KG1 (cell line): Measurements from ENCODE around the gene KRTAP9-9.
"Not testable (repeated sequence)": the region's sequence is repeated elsewhere in the genome, so short reads cannot be mapped to it uniquely, and the experiment has no call there.

Experiments used
- DNase-seq: peaks from one replicate; lab custom pipeline; 2025; lab: John Stamatoyannopoulos, UW

Gene KRTAP9-9

GRCh38 chr17:41255381-41256290, at the start of gene KRTAP9-9:
KRTAP9-9 (plus strand) TSS chr17:41255384.
- not testable (repeated sequence) for DNase-seq

DNA sequence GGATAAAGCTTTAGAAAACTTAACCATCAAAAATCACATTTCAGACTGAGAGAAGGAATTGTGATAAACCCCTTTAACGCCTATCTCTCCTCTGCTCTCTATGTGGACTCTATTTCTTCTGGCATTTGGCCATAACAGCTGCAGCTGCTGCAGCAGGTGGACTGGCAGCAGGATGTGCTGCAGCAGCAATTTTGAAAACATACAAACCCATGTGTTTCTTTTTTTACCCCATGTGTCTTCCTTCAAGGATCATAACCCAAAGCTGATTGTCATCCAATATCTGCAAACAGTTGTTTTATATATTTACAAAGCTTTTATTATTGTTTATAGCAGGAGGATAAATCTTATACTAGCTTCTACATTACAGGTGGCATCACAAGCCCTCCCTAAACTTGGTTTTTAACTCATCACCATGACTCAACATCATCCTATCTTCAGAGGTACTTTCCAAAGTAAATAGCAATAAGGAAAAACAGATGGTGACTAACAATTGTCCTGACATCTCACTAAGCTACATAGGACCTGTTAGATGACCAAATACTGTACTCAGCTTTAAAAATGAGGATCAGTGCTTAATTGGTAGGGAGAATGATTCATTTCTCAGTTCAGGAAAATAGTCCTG, 43.2 kb upstream of the KRTAP9-9 start:
- no peak for DNase-seq

DNA sequence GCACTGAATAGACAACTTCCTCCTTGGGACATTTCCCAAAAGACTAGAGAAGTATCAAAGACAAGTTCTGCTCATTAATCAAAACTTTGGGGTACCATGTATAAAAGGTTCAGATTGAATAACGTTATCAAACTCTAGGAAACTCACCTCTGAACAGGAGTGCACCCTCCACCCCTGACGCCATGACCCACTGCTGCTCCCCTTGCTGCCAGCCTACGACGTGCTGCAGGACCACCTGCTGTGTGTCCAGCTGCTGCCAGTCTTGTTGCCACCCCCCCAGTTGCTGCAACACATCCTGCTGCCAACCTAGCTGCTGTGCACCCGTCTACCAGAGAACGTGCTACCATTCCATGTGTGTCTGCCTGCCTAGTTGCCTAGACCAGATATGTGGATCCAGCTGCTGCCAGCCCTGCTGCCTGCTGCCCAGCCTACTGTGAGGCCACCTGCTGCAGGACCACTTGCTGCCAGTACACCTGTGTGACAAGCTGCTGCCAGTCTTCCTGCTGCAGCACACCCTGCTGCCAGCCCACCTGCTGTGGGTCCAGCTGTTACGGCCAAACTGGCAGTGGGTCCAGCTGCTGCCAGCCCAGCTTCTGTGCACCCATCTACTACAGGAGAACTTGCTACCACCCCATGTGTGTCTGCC, 42.5 kb upstream of the KRTAP9-9 start:
- no peak for DNase-seq

GRCh38 chr17:41215681-41216080, 39.5 kb upstream of the KRTAP9-9 start:
- no peak for DNase-seq

GRCh38 chr17:41223821-41224220, 31.4 kb upstream of the KRTAP9-9 start:
- no peak for DNase-seq

DNA sequence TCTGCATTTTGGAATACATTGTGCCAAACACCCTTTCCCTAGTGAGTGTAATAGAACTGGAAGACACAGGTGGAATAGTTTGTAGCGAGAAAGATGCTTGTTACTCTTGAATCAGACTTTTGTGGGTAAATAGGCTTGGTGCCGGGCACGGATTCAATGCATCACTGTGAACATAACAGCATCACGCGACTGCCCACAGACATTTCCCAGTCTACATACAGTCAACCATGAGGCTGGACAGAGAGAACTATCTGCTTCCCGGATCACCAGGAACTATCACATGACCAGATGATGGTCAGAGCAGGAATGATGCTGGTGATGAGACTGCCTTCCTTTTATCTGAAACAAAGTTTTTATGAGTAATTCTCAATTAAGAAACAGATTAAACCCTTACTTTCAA, 29.1 kb upstream of the KRTAP9-9 start:
- DNase-seq = no peak

DNA sequence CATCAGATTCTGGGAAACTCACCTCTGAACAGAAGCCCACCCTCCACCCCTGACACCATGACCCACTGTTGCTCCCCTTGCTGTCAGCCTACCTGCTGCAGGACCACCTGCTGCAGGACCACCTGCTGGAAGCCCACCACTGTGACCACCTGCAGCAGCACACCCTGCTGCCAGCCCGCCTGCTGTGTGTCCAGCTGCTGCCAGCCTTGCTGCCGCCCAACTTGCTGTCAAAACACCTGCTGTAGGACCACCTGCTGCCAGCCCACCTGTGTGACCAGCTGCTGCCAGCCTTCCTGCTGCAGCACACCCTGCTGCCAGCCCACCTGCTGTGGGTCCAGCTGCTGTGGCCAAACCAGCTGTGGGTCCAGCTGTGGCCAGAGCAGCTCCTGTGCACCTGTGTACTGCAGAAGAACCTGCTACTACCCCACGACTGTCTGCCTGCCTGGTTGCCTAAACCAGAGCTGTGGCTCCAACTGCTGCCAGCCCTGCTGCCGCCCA, 28.5 kb upstream of the KRTAP9-9 start, which contains the start of gene KRTAP9-2:
TSS of gene KRTAP9-2 (plus strand) at position 51 of the 498 bp plus-strand sequence. CDS start at position 58, 7 bp downstream.
- DNase-seq = not testable (repeated sequence)

- DNase-seq = no peak
Observed at GRCh38 chr17:41230094-41230493, 25.1 kb upstream of the KRTAP9-9 start.

- no peak for DNase-seq
Observed at GRCh38 chr17:41231731-41232130, 23.5 kb upstream of the KRTAP9-9 start.

DNA sequence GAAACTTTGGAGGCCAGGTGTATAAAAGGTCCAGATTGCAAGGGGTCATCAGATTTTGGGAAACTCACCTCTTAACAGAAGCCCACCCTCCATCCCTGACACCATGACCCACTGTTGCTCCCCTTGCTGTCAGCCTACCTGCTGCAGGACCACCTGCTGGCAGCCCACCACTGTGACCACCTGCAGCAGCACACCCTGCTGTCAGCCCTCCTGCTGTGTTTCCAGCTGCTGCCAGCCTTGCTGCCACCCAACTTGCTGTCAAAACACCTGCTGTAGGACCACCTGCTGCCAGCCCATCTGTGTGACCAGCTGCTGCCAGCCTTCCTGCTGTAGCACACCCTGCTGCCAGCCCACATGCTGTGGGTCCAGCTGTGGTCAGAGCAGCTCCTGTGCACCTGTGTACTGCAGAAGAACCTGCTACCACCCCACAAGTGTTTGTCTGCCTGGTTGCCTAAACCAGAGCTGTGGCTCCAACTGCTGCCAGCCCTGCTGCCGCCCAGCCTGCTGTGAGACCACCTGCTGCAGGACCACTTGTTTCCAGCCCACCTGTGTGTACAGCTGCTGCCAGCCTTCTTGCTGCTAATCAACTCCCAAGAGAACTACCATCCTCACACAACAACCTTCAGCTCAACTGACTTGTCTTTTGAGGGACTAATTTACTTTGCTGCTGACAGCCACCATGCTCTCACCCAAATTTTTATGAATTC, 22.6 kb upstream of the KRTAP9-9 start, which contains the start of gene KRTAP9-3:
TSS of gene KRTAP9-3 (plus strand) at position 51 of the 707 bp plus-strand sequence. CDS start at position 104, 53 bp downstream.
- not testable (repeated sequence) for DNase-seq

DNA sequence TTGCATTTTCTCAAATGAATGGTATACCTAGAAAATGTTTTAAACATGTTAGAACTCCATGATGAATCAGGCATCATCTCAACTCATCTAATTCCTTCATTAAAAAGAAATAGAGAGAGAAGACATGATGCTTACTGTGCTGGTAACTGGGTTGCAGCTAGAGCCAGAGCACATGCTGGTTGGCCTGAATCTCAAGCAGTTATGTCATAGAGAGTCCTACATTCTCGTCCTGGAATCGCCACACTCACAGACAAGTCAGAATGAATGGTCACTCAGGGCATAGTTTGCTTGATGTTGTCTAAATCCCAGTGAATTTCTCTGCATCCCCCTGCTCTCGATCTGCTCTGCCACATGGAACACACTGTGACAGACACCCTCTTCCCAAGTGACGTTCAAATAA, 18.1 kb upstream of the KRTAP9-9 start:
- DNase-seq = not testable (repeated sequence)

DNA sequence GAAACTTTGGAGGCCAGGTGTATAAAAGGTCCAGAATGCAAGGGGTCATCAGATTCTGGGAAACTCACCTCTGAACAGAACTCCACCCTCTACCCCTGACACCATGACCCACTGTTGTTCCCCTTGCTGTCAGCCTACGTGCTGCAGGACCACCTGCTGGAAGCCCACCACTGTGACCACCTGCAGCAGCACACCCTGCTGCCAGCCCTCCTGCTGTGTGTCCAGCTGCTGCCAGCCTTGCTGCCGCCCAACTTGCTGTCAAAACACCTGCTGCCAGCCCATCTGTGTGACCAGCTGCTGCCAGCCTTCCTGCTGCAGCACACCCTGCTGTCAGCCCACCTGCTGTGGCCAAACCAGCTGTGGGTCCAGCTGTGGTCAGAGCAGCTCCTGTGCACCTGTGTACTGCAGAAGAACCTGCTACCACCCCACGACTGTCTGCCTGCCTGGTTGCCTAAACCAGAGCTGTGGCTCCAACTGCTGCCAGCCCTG, 17.2 kb upstream of the KRTAP9-9 start, which contains the start of gene KRTAP9-8:
TSS of gene KRTAP9-8 (plus strand) at position 51 of the 489 bp plus-strand sequence. CDS start at position 104, 53 bp downstream.
- DNase-seq = not testable (repeated sequence)

- not testable (repeated sequence) for DNase-seq
Observed at GRCh38 chr17:41246995-41247787, 8.0 kb upstream of the KRTAP9-9 start.

GRCh38 chr17:41249637-41250240, 5.4 kb upstream of the KRTAP9-9 start, which contains the start of gene KRTAP9-4:
KRTAP9-4 (plus strand) TSS chr17:41249687; CDS start chr17:41249721, 34 bp downstream.
- DNase-seq = not testable (repeated sequence)

- DNase-seq = no peak
Observed at GRCh38 chr17:41251261-41251660, 3.9 kb upstream of the KRTAP9-9 start.

DNA sequence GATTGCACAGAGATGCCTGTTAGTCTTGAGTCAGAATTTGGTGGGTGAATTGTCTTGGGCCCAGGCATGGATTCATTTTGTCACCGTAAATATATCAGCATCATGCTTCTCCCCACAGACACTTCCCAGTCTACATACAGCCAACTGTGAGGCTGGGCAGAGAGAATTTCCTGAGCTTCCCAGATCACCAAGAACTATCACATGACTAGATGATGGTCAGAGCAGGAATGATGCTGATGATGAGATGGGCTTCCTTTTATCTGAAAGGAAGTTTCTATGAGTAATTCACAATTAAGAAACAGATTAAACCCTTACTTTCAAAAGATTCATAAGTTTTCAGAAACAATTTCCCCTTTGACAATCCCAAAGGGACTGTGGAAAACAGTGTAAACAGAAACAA, 323 bp upstream of the KRTAP9-9 start:
- no peak for DNase-seq

- no peak for DNase-seq
Observed at GRCh38 chr17:41256291-41256685, 1.1 kb downstream of the KRTAP9-9 start.

- DNase-seq = no peak
Observed at GRCh38 chr17:41258406-41258805, 3.2 kb downstream of the KRTAP9-9 start.

GRCh38 chr17:41263212-41263611, 8.0 kb downstream of the KRTAP9-9 start:
- no peak for DNase-seq

- no peak for DNase-seq
Observed at GRCh38 chr17:41264599-41264998, 9.4 kb downstream of the KRTAP9-9 start.
